H1 (cell line): Measurements from ENCODE around the gene RGS17. TPM values are rescaled to one million over a fixed set of nuclear protein-coding genes. Genes with fewer than 3 reads are reported as not detected.

Source experiments
- CTCF ChIA-PET: fragments of 300-600 bp; sonication (Branson Sonifier 250); formaldehyde crosslinking; loops from one replicate; lab custom pipeline; 2021; ENCODE audit not compliant: partially characterized antibody; lab: Charles Lee
- POLR2A ChIA-PET: fragments of 300-600 bp; sonication (Branson Sonifier 250); formaldehyde crosslinking; loops from one replicate; lab custom pipeline; 2021; ENCODE audit warnings: inconsistent platforms; ENCODE audit not compliant: partially characterized antibody; lab: Charles Lee
- DNase-seq, 2 experiments: peaks; one replicate each; pipeline versions ENCODE4 v3.0.0 to v3.0.0-alpha.2; 2010 to 2022; ENCODE audit warnings: low spot score in 2 of 2, low read depth in 1 of 2, mixed read lengths in 1 of 2
- FAIRE-seq: peaks from 2 replicates; lab custom pipeline; 2011; peaks lifted over from hg19 to GRCh38; lab: Jason Lieb, UNC
- H2AFZ ChIP-seq: 2 replicates; pipeline ENCODE4 v1.8.1; 2012; ENCODE audit warnings: low read length, inconsistent platforms
- H2AK5ac ChIP-seq: 2 replicates; pipeline ENCODE4 v1.6.1; 2013; ENCODE audit warnings: low read depth, low read length
- H2BK120ac ChIP-seq: replicated peaks from 2 replicates; pipeline ENCODE3; 2013; ENCODE audit warnings: low read depth, low read length, inconsistent platforms
- H2BK12ac ChIP-seq: 2 replicates; pipeline ENCODE4 v1.6.1; 2013; ENCODE audit warnings: low read depth, low read length
- H2BK15ac ChIP-seq: 2 replicates; pipeline ENCODE4 v1.6.1; 2013; ENCODE audit warnings: low read length
- H2BK20ac ChIP-seq: 2 replicates; pipeline ENCODE4 v1.6.1; 2013; ENCODE audit warnings: low read length
- H2BK5ac ChIP-seq: 2 replicates; pipeline ENCODE4 v1.6.1; 2013; ENCODE audit warnings: low read depth, low read length
- H3K14ac ChIP-seq: 2 replicates; pipeline ENCODE4 v1.6.1; 2013; ENCODE audit warnings: inconsistent platforms; ENCODE audit not compliant: insufficient read length
- H3K18ac ChIP-seq: 2 replicates; pipeline ENCODE4 v1.6.1; 2013; ENCODE audit warnings: low read length; ENCODE audit errors: extremely low read depth
- H3K23ac ChIP-seq: 2 replicates; pipeline ENCODE4 v1.6.1; 2013; ENCODE audit warnings: inconsistent platforms; ENCODE audit not compliant: insufficient read length
- H3K23me2 ChIP-seq: 2 replicates; pipeline ENCODE4 v1.6.1; 2013; ENCODE audit warnings: low read depth, low read length
- H3K27ac ChIP-seq: 2 replicates; pipeline ENCODE4 v1.6.1; 2011; ENCODE audit warnings: low read depth, low read length, inconsistent platforms
- H3K27me3 ChIP-seq, 4 experiments: replicated peaks in 1 of 4; 1 replicate in 1 of 4; 2 replicates in 3 of 4; pipeline versions ENCODE4 v1.6.1 to v1.8.1; 2011 to 2013; ENCODE audit warnings: low read length in 3 of 4, mild to moderate bottlenecking in 3 of 4, inconsistent platforms in 2 of 4, mixed read lengths in 2 of 4, moderate library complexity in 1 of 4; ENCODE audit not compliant: control insufficient read depth in 3 of 4, insufficient read depth in 3 of 4; ENCODE audit errors: extremely low read depth in 1 of 4
- H3K36me3 ChIP-seq, 4 experiments: 2 replicates each; pipeline versions ENCODE4 v1.6.1 to v1.8.1; 2011 to 2013; ENCODE audit warnings: mild to moderate bottlenecking in 4 of 4, low read length in 3 of 4, moderate library complexity in 2 of 4, control low read depth in 1 of 4, inconsistent platforms in 1 of 4; ENCODE audit not compliant: insufficient read depth in 4 of 4, control insufficient read depth in 2 of 4
- H3K4ac ChIP-seq: replicated peaks from 2 replicates; pipeline ENCODE3; 2013; ENCODE audit warnings: low read length, low read depth, mixed read lengths, inconsistent platforms; ENCODE audit not compliant: insufficient read length
- H3K4me1 ChIP-seq, 4 experiments: replicated peaks in 1 of 4; 1 replicate in 1 of 4; 2 replicates in 3 of 4; pipeline versions ENCODE4 v1.6.1 to v1.8.1; 2011 to 2013; ENCODE audit warnings: low read length in 3 of 4, inconsistent platforms in 2 of 4, mixed read lengths in 1 of 4; ENCODE audit not compliant: insufficient read depth in 4 of 4, control insufficient read depth in 3 of 4
- H3K4me2 ChIP-seq, 2 experiments: 2 replicates each; pipeline versions ENCODE4 v1.6.1 to v1.8.1; 2011 to 2013; ENCODE audit warnings: low read depth in 2 of 2, low read length in 2 of 2, control low read depth in 1 of 2, inconsistent platforms in 1 of 2, mild to moderate bottlenecking in 1 of 2; ENCODE audit not compliant: insufficient read depth in 1 of 2
- H3K4me3 ChIP-seq, 4 experiments: fragments of 200-600, 300-600 bp in 1 of 4; sonication (generic), shearing (Covaris generic), sonication (Bioruptor Twin) in 1 of 4; 2 replicates each; pipeline versions ENCODE4 v1.5.1 to v1.8.1; 2011 to 2016; ENCODE audit warnings: low read length in 4 of 4, low read depth in 3 of 4, control low read depth in 2 of 4, inconsistent platforms in 2 of 4, mild to moderate bottlenecking in 2 of 4, mixed read lengths in 1 of 4, moderate library complexity in 1 of 4; ENCODE audit not compliant: insufficient read depth in 2 of 4; ENCODE audit errors: extremely low read depth in 1 of 4
- H3K56ac ChIP-seq: replicated peaks from 2 replicates; pipeline ENCODE3; 2013; ENCODE audit warnings: low read depth, mild to moderate bottlenecking, mixed read lengths, low read length, inconsistent platforms; ENCODE audit not compliant: insufficient read length
- H3K79me1 ChIP-seq: 2 replicates; pipeline ENCODE4 v1.6.1; 2013; ENCODE audit warnings: low read depth, low read length, control low read depth
- H3K79me2 ChIP-seq, 2 experiments: 2 replicates each; pipeline versions ENCODE4 v1.6.1 to v1.8.1; 2012 to 2013; ENCODE audit warnings: low read length in 2 of 2, mild to moderate bottlenecking in 2 of 2, inconsistent platforms in 1 of 2; ENCODE audit not compliant: insufficient read depth in 2 of 2, control insufficient read depth in 1 of 2
- H3K9ac ChIP-seq, 4 experiments: replicated peaks in 1 of 4; 1 replicate in 1 of 4; 2 replicates in 3 of 4; pipeline versions ENCODE4 v1.6.1 to v1.8.1; 2011 to 2013; ENCODE audit warnings: low read depth in 3 of 4, low read length in 3 of 4, control low read depth in 2 of 4, mild to moderate bottlenecking in 2 of 4, moderate library complexity in 2 of 4, inconsistent platforms in 1 of 4; ENCODE audit errors: extremely low read depth in 1 of 4
- H3K9me3 ChIP-seq, 2 experiments: 2 replicates each; pipeline versions ENCODE4 v1.6.1 to v1.8.1; 2012 to 2013; ENCODE audit warnings: mild to moderate bottlenecking in 2 of 2, moderate library complexity in 2 of 2, control low read depth in 1 of 2, inconsistent platforms in 1 of 2, low read depth in 1 of 2, low read length in 1 of 2, mixed read lengths in 1 of 2; ENCODE audit not compliant: insufficient read depth in 2 of 2
- H4K20me1 ChIP-seq, 2 experiments: replicated peaks in 1 of 2; 2 replicates each; pipeline versions ENCODE3 to v1.8.1; 2011 to 2013; ENCODE audit warnings: inconsistent platforms in 2 of 2, low read length in 2 of 2, mild to moderate bottlenecking in 1 of 2; ENCODE audit not compliant: insufficient read depth in 2 of 2, control insufficient read depth in 1 of 2
- H4K5ac ChIP-seq: 2 replicates; pipeline ENCODE4 v1.6.1; 2013; ENCODE audit warnings: low read length, low read depth, mixed read lengths, inconsistent platforms; ENCODE audit not compliant: insufficient read length
- H4K8ac ChIP-seq: 2 replicates; pipeline ENCODE4 v1.8.0; 2013; ENCODE audit warnings: mild to moderate bottlenecking, moderate library complexity, low read length, inconsistent platforms; ENCODE audit not compliant: insufficient read depth; ENCODE audit errors: extremely low read depth
- H4K91ac ChIP-seq: replicated peaks from 2 replicates; pipeline ENCODE3; 2013; ENCODE audit warnings: low read length, mixed read lengths, inconsistent platforms; ENCODE audit not compliant: insufficient read length
- RNF2 ChIP-seq: fragments of 200-900, 300-1000 bp; sonication (generic); IDR thresholded peaks from 2 replicates; pipeline ENCODE4 v1.7.1; 2016; ENCODE audit warnings: borderline replicate concordance, low read depth, mild to moderate bottlenecking, antibody characterized with exemption, low read length; ENCODE audit not compliant: poor library complexity, severe bottlenecking; ENCODE audit errors: missing control alignments
- RXRA ChIP-seq: IDR thresholded peaks from 2 replicates; pipeline ENCODE4 v1.6.1; 2011; ENCODE audit warnings: low read depth, mild to moderate bottlenecking, low read length, moderate library complexity; ENCODE audit not compliant: insufficient read depth
- WGBS, 2 experiments: shearing (Covaris generic) in 1 of 2; methylation state at CpG; one replicate each; pipeline versions ENCODE4 v1.1.6 to v1.1.7; 2013 to 2015; ENCODE audit warnings: low lambda C conversion rate in 2 of 2, mixed read lengths in 2 of 2, inconsistent platforms in 1 of 2, low coverage in 1 of 2, missing lambda C conversion rate in 1 of 2; ENCODE audit not compliant: insufficient replicate concordance in 2 of 2, insufficient coverage in 1 of 2, insufficient read length in 1 of 2; ENCODE audit errors: extremely low coverage in 1 of 2, missing lambda C conversion rate in 1 of 2; 5-methylcytosine and 5-hydroxymethylcytosine counted together
- polyA plus RNA-seq, 7 experiments: library from polyadenylated mRNA; depleted of rRNA in 3 of 7; stranded (reverse) in 5 of 7; unstranded in 2 of 7; fragments of >200 nt in 5 of 7; fragments of 200-250 nt in 2 of 7; gene quantifications; 1 replicate in 5 of 7; 2 replicates in 1 of 7; 4 replicates in 1 of 7; pipeline versions ENCODE4 v1.2.1 to v1.2.3, GENCODE V29; 2011 to 2013; ENCODE audit warnings: missing spikeins in 2 of 7, mixed read lengths in 2 of 7
- total RNA-seq: library from RNA; stranded (reverse); fragmentation: NEBNext Ultra II Directional; extraction: Animal tissue kit (Norgen Biotek cat#: 25700); gene quantifications from 2 replicates; pipeline ENCODE4 v1.2.1, GENCODE V29; 2021

Gene RGS17
- total and polyA plus RNA-seq, 2 of the 8 experiments (the other 6 are each of a cell fraction or from before 2014, with no cell fraction given): 2.0 to 12.2 TPM

GRCh38 chr6:153003366-153003690 is 127.8 kb downstream of the RGS17 start:
- Histone ChIP-seq H3K9me3 (no peaks in the 10 kb centered on the region), H3K27ac (peak overlapping the region; percentile 29; the same call in 1 of the 2 replicates), H3K79me2 (peaks cover 12 to 42% of the 10 kb centered on the region in 2 experiments), H2BK120ac (no peak overlapping the region), H2AFZ (peak overlapping the region; percentile 93), H4K91ac (no peak overlapping the region), H4K20me1 (peaks cover 3 to 5% of the 10 kb centered on the region in 2 experiments), H2AK5ac (no peak overlapping the region), H3K9ac (peak overlapping the region; percentile 68 to 91 (median 72)), H3K4me2 (peak overlapping the region; percentile 81 to 99), H3K27me3 (no peaks in the 10 kb centered on the region), H4K8ac (no peak overlapping the region), H3K4me3 (peak overlapping the region; percentile 84 to 100 (median 98)), H2BK12ac (no peak overlapping the region), H3K4ac (no peak overlapping the region), H3K23ac (no peak overlapping the region), H3K14ac (no peak overlapping the region), H3K23me2 (peaks cover 12% of the 10 kb centered on the region), H3K36me3 (peaks cover 0 to 3% (median 0%) of the 10 kb centered on the region in 4 experiments; a peak in 3 of 8 replicates), H3K56ac (peak overlapping the region; percentile 74), H4K5ac (peak overlapping the region; percentile 42), H2BK15ac (no peak overlapping the region), H2BK5ac (no peak overlapping the region; the same call in 1 of the 2 replicates), H3K79me1 (peaks cover 2% of the 10 kb centered on the region; the same call in 1 of the 2 replicates), H3K4me1 (peaks cover 0 to 3% (median 1%) of the 10 kb centered on the region in 4 experiments; a peak in 2 of 7 replicates), H2BK20ac (no peak overlapping the region), H3K18ac (no peak overlapping the region)
- ChIA-PET POLR2A (interaction anchor here (8.8 kb wide), 1 partner anchor 18 kb away, joined by 103 read pairs; the partner anchor contains the start of gene FBXO5), CTCF (interaction anchor here (0.7 kb wide), 1 partner anchor 20 kb away, joined by 3 read pairs; no protein-coding TSS in a partner anchor)
- FAIRE-seq (no peak), DNase-seq (no peak)
- TF ChIP-seq RXRA (no peak), RNF2 (no peak)
- 3% methylated on average over 6 of the region's 6 CpGs; no CpG with 5 or more reads in 1 of the 2 experiments for WGBS, 2 experiments
